IMR-90 (cell line): ENCODE results near the gene PRKCA. TPM values are rescaled to one million over a fixed set of nuclear protein-coding genes. Genes with fewer than 3 reads are reported as not detected.

Experiments
- ATAC-seq: fragments of 200-7000 bp; cut with Tn5 transposase; 2 replicates; pipeline ENCODE4 v1.9.1; 2020; ENCODE audit warnings: low read depth, mild to moderate bottlenecking, moderate library complexity
- BruUV-seq: library from RNA; stranded (reverse); fragments of 400-500 nt; replicated peaks from 2 replicates; lab custom pipeline; 2021; lab: Mats Ljungman, UMichigan
- CTCF ChIA-PET: fragments of 300-600 bp; formaldehyde crosslinking; extraction: SDS; loops from one replicate; lab custom pipeline; 2021; ENCODE audit warnings: antibody characterized with exemption; lab: Yijun Ruan, JAX
- POLR2A ChIA-PET: fragments of 300-600 bp; sonication (Branson Sonifier 250); formaldehyde crosslinking; loops from one replicate; lab custom pipeline; 2022; ENCODE audit warnings: antibody characterized with exemption; ENCODE audit not compliant: unreplicated experiment; lab: Charles Lee
- DNase-seq: peaks from one replicate; pipeline ENCODE4 v3.0.0; 2013
- H2AFZ ChIP-seq: replicated peaks from 2 replicates; pipeline ENCODE3; 2013; ENCODE audit warnings: low read length, mild to moderate bottlenecking; ENCODE audit not compliant: poor library complexity
- H2AK5ac ChIP-seq: 2 replicates; pipeline ENCODE4 v1.6.1; 2013; ENCODE audit warnings: low read depth, low read length, inconsistent platforms
- H2AK9ac ChIP-seq: replicated peaks from 2 replicates; pipeline ENCODE3; 2013; ENCODE audit warnings: mild to moderate bottlenecking, low read depth, low read length, moderate library complexity; ENCODE audit not compliant: poor library complexity
- H2BK120ac ChIP-seq: 2 replicates; pipeline ENCODE4 v1.6.1; 2013; ENCODE audit warnings: low read depth, low read length, inconsistent platforms
- H2BK15ac ChIP-seq: 3 replicates; pipeline ENCODE4 v1.6.1; 2013; ENCODE audit warnings: low read depth, low read length, inconsistent platforms
- H2BK20ac ChIP-seq: 2 replicates; pipeline ENCODE4 v1.6.1; 2013; ENCODE audit warnings: low read depth, mild to moderate bottlenecking, inconsistent platforms, low read length, moderate library complexity
- H2BK5ac ChIP-seq: 2 replicates; pipeline ENCODE4 v1.6.1; 2013; ENCODE audit warnings: mild to moderate bottlenecking, low read depth, low read length, inconsistent platforms; ENCODE audit not compliant: poor library complexity, severe bottlenecking
- H3K14ac ChIP-seq: replicated peaks from 2 replicates; pipeline ENCODE4 v1.6.1; 2013; ENCODE audit warnings: low read depth, low read length, inconsistent platforms
- H3K18ac ChIP-seq: 2 replicates; pipeline ENCODE4 v1.6.1; 2013; ENCODE audit warnings: low read depth, low read length, control low read depth
- H3K23ac ChIP-seq: 2 replicates; pipeline ENCODE4 v1.6.1; 2013; ENCODE audit warnings: low read depth, low read length, inconsistent platforms
- H3K27ac ChIP-seq: 2 replicates; pipeline ENCODE4 v1.5.1; 2013; ENCODE audit warnings: mild to moderate bottlenecking, control low read depth, low read length; ENCODE audit not compliant: insufficient read depth
- H3K27me3 ChIP-seq: 2 replicates; pipeline ENCODE4 v1.6.1; 2013; ENCODE audit warnings: low read length; ENCODE audit not compliant: control insufficient read depth, insufficient read depth
- H3K36me3 ChIP-seq: 2 replicates; pipeline ENCODE4 v1.6.1; 2013; ENCODE audit warnings: low read length, mixed read lengths; ENCODE audit not compliant: control insufficient read depth, insufficient read depth
- H3K4ac ChIP-seq: 2 replicates; pipeline ENCODE4 v1.6.1; 2013; ENCODE audit warnings: low read depth, low read length, inconsistent platforms
- H3K4me1 ChIP-seq: 2 replicates; pipeline ENCODE4 v1.6.1; 2013; ENCODE audit warnings: low read length, mixed read lengths; ENCODE audit not compliant: control insufficient read depth, insufficient read depth
- H3K4me2 ChIP-seq: 2 replicates; pipeline ENCODE4 v1.6.1; 2013; ENCODE audit warnings: low read depth, mild to moderate bottlenecking, control low read depth, low read length, moderate library complexity
- H3K4me3 ChIP-seq: 2 replicates; pipeline ENCODE4 v1.5.1; 2013; ENCODE audit warnings: low read depth, mild to moderate bottlenecking, control low read depth, low read length, moderate library complexity; ENCODE audit not compliant: insufficient read depth
- H3K56ac ChIP-seq: 2 replicates; pipeline ENCODE4 v1.6.1; 2013; ENCODE audit warnings: low read length, inconsistent platforms; ENCODE audit not compliant: insufficient read depth; ENCODE audit errors: extremely low read depth
- H3K79me1 ChIP-seq, 2 experiments: 2 replicates each; pipeline ENCODE4 v1.6.1; 2013; ENCODE audit warnings: low read length in 2 of 2, inconsistent platforms in 1 of 2, low read depth in 1 of 2
- H3K9ac ChIP-seq: 2 replicates; pipeline ENCODE4 v1.6.1; 2013; ENCODE audit warnings: low read depth, low read length, control low read depth
- H3K9me1 ChIP-seq: 2 replicates; pipeline ENCODE4 v1.6.1; 2013; ENCODE audit warnings: low read length, inconsistent platforms; ENCODE audit not compliant: insufficient read depth
- H3K9me3 ChIP-seq: 2 replicates; pipeline ENCODE4 v1.6.1; 2013; ENCODE audit warnings: low read length; ENCODE audit not compliant: control insufficient read depth, insufficient read depth
- H4K20me1 ChIP-seq: 2 replicates; pipeline ENCODE4 v1.6.1; 2013; ENCODE audit warnings: low read length, inconsistent platforms; ENCODE audit not compliant: insufficient read depth
- H4K5ac ChIP-seq: 2 replicates; pipeline ENCODE4 v1.6.1; 2013; ENCODE audit warnings: mild to moderate bottlenecking, low read depth, low read length, control low read depth
- H4K8ac ChIP-seq, 2 experiments: 2 replicates each; pipeline ENCODE4 v1.6.1; 2013; ENCODE audit warnings: low read depth in 2 of 2, low read length in 2 of 2, control low read depth in 1 of 2, inconsistent platforms in 1 of 2
- H4K91ac ChIP-seq: 2 replicates; pipeline ENCODE4 v1.6.1; 2013; ENCODE audit warnings: low read depth, low read length, inconsistent platforms; ENCODE audit not compliant: insufficient read depth
- BHLHE40 ChIP-seq: fragments of 150-350 bp; IDR thresholded peaks from 2 replicates; pipeline ENCODE4 v1.6.1; 2016; ENCODE audit warnings: mild to moderate bottlenecking, low read depth, low read length
- CEBPB ChIP-seq: IDR thresholded peaks from 2 replicates; pipeline ENCODE4 v1.6.1; 2012; ENCODE audit warnings: low read depth, low read length, improper control_type of control experiment
- CHD1 ChIP-seq: IDR thresholded peaks from 2 replicates; pipeline ENCODE4 v1.6.1; 2012; ENCODE audit warnings: low read depth, low read length, improper control_type of control experiment
- ELK1 ChIP-seq: fragments of 150-350 bp; IDR thresholded peaks from 2 replicates; pipeline ENCODE4 v1.6.1; 2016; ENCODE audit warnings: low read depth, mild to moderate bottlenecking, low read length, moderate library complexity, borderline replicate concordance
- FOS ChIP-seq: fragments of 150-350 bp; IDR thresholded peaks from 2 replicates; pipeline ENCODE4 v1.6.1; 2016; ENCODE audit warnings: low read depth, low read length
- MAFK ChIP-seq: IDR thresholded peaks from 2 replicates; pipeline ENCODE4 v1.6.1; 2012; ENCODE audit warnings: low read depth, low read length, improper control_type of control experiment
- MAZ ChIP-seq: IDR thresholded peaks from 2 replicates; pipeline ENCODE4 v1.6.1; 2012; ENCODE audit warnings: low read depth, mild to moderate bottlenecking, low read length, improper control_type of control experiment, moderate library complexity, borderline replicate concordance
- MXI1 ChIP-seq: IDR thresholded peaks from 2 replicates; pipeline ENCODE4 v1.6.1; 2012; ENCODE audit warnings: low read depth, mild to moderate bottlenecking, low read length, moderate library complexity, borderline replicate concordance
- POLR2A ChIP-seq: IDR thresholded peaks from 2 replicates; pipeline ENCODE4 v1.6.1; 2012; ENCODE audit warnings: mild to moderate bottlenecking, low read depth, low read length
- RAD21 ChIP-seq: IDR thresholded peaks from 2 replicates; pipeline ENCODE4 v1.6.1; 2012; ENCODE audit warnings: low read length, improper control_type of control experiment
- RCOR1 ChIP-seq: IDR thresholded peaks from 2 replicates; pipeline ENCODE4 v1.6.1; 2012; ENCODE audit warnings: mild to moderate bottlenecking, low read length, improper control_type of control experiment; ENCODE audit not compliant: insufficient replicate concordance
- RFX5 ChIP-seq: IDR thresholded peaks from 2 replicates; pipeline ENCODE4 v1.8.0; 2012; ENCODE audit warnings: low read depth, mild to moderate bottlenecking, low read length, moderate library complexity
- SMC3 ChIP-seq: fragments of 150-350 bp; IDR thresholded peaks from 2 replicates; pipeline ENCODE4 v1.6.1; 2016; ENCODE audit warnings: low read depth, mild to moderate bottlenecking, antibody characterized with exemption, low read length, moderate library complexity
- WGBS, 2 experiments: methylation state at CpG; one replicate each; pipeline versions ENCODE4 v1.1.5 to v1.1.7; 2013; ENCODE audit warnings: missing lambda C conversion rate in 2 of 2; ENCODE audit not compliant: insufficient read length in 1 of 2; ENCODE audit errors: extremely low coverage in 2 of 2; 5-methylcytosine and 5-hydroxymethylcytosine counted together
- dilution Hi-C: fragments of 300-500 bp; cut with HindIII; formaldehyde crosslinking; loops from one replicate; pipeline ENCODE4 v1.14.3; 2018; ENCODE audit warnings: low sequenced_read_pairs; ENCODE audit not compliant: unreplicated experiment
- in situ Hi-C: fragments of 300-500 bp; cut with MboI; formaldehyde crosslinking; loops from 3 replicates; pipeline ENCODE4 v1.14.3; 2019; ENCODE audit warnings: low sequenced_read_pairs, inconsistent platforms, mixed read lengths
- intact Hi-C: fragments of 100-400 bp; cut with micrococcal nuclease; formaldehyde crosslinking; loops from 2 replicates; pipeline ENCODE4 v1.10.0; 2022
- polyA plus RNA-seq, 3 experiments: library from polyadenylated mRNA; depleted of rRNA; stranded (reverse); fragments of >200 nt; gene quantifications; 2 replicates each; pipeline ENCODE4 v1.2.3, GENCODE V29; 2012; ENCODE audit warnings: low replicate concordance in 1 of 3
- total RNA-seq: library from RNA; depleted of rRNA; stranded (reverse); fragments of >200 nt; gene quantifications from 2 replicates; pipeline ENCODE4 v1.2.3, GENCODE V29; 2012
- TF ChIP-seq, protein P1 (sequence below): fragments of 150-350 bp; IDR thresholded peaks from 2 replicates; pipeline ENCODE4 v1.6.1; 2017; ENCODE audit warnings: mild to moderate bottlenecking, antibody characterized with exemption, low read length, low read depth

PRKCA gene
- total and polyA plus RNA-seq, 2 of the 4 experiments (the other 2 are of a cell fraction) = 31.0 to 46.0 TPM

DNA sequence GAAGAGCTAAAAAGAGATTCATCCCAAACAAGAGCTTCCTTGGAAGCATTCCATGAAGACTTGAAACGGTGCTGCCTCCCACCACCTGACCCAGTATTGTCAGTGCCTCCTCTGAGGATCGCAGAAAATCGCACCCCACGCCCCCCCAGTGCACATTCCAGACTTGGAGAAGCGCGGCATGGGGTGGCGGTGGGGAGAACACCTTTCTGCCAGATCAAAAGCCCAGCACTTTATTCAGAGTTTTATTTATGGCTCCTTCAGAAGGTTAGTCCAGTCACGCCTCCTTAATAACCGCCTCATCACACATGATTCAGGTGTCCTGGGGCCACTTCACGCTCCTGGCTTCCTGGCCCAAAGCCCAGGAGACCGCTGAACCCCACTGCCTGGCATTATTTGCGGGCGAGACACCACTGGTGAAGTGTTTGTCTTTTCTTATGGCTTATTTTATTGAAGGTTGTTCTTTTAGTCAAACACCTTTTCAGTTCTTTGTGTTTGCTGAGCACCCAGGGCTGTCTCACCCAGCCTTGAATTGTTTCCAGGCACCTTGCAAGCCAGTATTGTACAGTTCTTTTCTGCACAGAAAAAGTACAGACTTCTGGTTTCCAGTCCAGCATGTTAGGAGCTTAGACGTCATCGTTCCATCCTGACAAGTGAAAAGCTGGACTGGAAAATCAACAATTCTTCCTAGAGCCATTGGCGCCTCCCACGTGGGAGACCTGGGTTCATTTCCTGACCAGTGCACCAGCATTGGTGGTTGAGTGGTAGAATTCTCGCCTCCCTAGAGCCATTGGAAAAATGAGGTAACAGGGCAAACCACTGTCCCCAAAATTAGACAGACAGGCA, 452.9 kb downstream of the PRKCA start (continued):
- TF ChIP-seq RAD21 = no peak

- no peak overlapping the region for H4K8ac ChIP-seq
- no peak overlapping the region for H3K18ac ChIP-seq
- no peaks in the 10 kb centered on the region; a peak in 1 of 4 replicates for H3K79me1 ChIP-seq
- CTCF ChIA-PET = no interaction called here
- no peak overlapping the region for H4K91ac ChIP-seq
- H3K9me3 ChIP-seq = no peaks in the 10 kb centered on the region
- WGBS, 2 experiments = 67% methylated on average over 1 of the region's 10 CpGs; no CpG with 5 or more reads in 1 of the 2 experiments
- no peak overlapping the region for H3K14ac ChIP-seq
- H2BK15ac ChIP-seq = no peak overlapping the region
- no peak overlapping the region for H3K9ac ChIP-seq
- POLR2A ChIA-PET = no interaction called here
- H3K56ac ChIP-seq = no peak overlapping the region
- H3K36me3 ChIP-seq = peaks cover 26% of the 10 kb centered on the region
- in situ Hi-C loops = no loop called here
- peaks cover 2% of the 10 kb centered on the region; the same call in 1 of the 2 replicates for H3K9me1 ChIP-seq
- H4K5ac ChIP-seq = no peak overlapping the region
- no peaks in the 10 kb centered on the region for H3K4me1 ChIP-seq
- no peaks in the 10 kb centered on the region for H4K20me1 ChIP-seq
- no peak overlapping the region for H2AK5ac ChIP-seq
- intact Hi-C loops = no loop called here
- dilution Hi-C loops = no loop called here
- no peak overlapping the region for H3K4me3 ChIP-seq
- ATAC-seq (no peak), DNase-seq (no peak)
- no peak overlapping the region for H2BK5ac ChIP-seq
- no peak overlapping the region for H2AFZ ChIP-seq
- no peak overlapping the region for H3K4ac ChIP-seq
- no peak overlapping the region for H2BK20ac ChIP-seq
- no peak overlapping the region for H3K27ac ChIP-seq
- no peak overlapping the region for H3K23ac ChIP-seq
- no peak overlapping the region for H3K4me2 ChIP-seq
- no peak overlapping the region for H2AK9ac ChIP-seq
- no TSS peak for BruUV-seq
- H3K27me3 ChIP-seq = no peaks in the 10 kb centered on the region
- H2BK120ac ChIP-seq = no peak overlapping the region
- TF ChIP-seq, protein P1, sequence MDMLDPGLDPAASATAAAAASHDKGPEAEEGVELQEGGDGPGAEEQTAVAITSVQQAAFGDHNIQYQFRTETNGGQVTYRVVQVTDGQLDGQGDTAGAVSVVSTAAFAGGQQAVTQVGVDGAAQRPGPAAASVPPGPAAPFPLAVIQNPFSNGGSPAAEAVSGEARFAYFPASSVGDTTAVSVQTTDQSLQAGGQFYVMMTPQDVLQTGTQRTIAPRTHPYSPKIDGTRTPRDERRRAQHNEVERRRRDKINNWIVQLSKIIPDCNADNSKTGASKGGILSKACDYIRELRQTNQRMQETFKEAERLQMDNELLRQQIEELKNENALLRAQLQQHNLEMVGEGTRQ = no peak
- TF ChIP-seq MXI1 (no peak), RFX5 (no peak), POLR2A (no peak), CHD1 (no peak), FOS (no peak), RAD21 (no peak), SMC3 (no peak), ELK1 (no peak), RCOR1 (no peak), MAZ (no peak), MAFK (no peak), BHLHE40 (no peak), CEBPB (no peak)
These were observed 453.5 kb downstream of the PRKCA start for GRCh38 chr17:66755944-66756290.
